Activated CD8-positive, alpha-beta memory T cell treated with anti-CD3 and anti-CD28 coated beads for 4 hours (primary cell): Measurements from ENCODE around the gene PNRC1.
"Not testable (repeated sequence)": the region's sequence is repeated elsewhere in the genome, so short reads cannot be mapped to it uniquely, and the experiment has no call there.

ENCODE experiments used
- DNase-seq, 2 donors: peaks; one replicate each; pipeline ENCODE4 v3.0.0-alpha.2; 2020; ENCODE audit warnings: low read depth in 2 of 2

PNRC1 gene

DNA sequence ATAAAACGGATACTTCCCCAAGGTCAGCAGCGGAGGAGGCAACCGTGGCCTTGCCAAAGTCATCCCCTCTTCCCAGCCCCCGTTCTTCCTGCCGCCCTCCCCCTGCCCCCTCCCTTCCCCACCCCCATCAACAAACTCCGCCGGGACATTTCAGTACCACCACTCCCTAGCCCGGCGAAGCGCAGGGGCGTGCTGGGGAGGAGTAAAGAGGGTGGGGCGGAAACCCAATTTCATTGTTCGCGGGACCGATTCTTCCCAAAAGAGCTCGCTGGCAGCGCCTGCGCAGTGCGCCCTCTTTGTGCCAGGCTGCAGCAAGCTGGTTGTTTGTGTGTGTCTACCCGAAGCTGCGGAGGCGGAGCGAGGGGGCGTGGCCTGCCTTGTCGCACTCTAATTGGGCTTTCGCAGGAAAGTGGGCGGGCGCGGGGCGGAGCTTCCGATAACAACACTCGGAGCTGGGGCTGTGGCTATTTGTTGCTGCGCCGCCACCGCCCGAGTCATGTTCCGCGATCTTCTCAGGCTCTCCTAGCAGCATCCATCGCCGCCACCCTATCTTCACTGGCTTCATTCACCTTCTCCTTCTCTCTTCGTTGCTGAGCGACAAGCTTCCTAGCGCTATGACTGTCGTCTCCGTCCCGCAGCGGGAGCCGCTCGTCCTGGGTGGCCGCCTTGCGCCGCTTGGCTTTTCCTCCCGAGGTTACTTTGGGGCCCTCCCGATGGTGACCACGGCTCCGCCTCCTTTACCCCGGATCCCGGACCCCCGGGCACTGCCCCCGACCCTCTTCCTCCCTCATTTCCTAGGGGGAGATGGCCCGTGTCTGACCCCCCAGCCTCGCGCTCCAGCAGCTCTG, at the start of gene PNRC1:
PNRC1 (plus strand) TSS at position 471 of the 848 bp plus-strand sequence; CDS start at position 615, 144 bp downstream.
- DNase-seq = peak; percentile 100

DNA sequence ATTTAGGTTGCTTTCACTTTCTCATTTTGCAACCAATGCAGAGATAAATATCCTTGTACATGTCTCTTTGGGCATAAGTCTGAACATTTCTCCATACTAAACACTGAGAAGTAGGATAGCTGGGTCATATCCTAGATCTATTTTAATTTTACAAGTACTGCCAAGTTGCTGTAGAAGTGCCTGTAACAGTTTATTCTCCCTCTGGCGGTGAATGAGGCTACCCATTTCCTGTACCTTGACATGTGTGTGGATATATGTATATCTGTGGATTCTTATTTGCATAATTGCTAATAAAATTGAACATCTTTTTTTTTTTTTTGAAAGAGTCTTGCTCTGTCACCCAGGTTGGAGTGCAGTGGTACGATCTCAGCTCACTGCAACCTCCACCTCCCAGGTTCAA, 48.0 kb upstream of the PNRC1 start:
- no peak for DNase-seq

DNA sequence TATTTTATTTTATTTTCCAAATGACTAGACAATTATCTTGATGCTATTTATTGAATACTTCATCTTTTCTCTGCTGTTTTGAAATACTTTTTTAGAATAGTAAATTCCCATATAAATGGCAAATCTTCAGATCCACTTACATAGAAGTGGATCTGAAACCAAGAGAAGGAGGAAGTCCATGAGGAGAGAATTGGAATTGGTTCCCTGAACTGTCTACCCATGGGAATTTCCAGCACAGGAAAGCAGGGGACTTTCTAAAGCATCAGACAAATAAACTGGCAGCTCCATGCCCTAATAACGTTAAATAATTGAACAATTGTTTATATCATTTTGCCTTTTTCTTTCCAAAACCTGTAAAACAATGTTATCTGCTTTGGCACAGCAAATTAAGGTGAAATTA, 47.1 kb upstream of the PNRC1 start:
- DNase-seq = no peak

DNA sequence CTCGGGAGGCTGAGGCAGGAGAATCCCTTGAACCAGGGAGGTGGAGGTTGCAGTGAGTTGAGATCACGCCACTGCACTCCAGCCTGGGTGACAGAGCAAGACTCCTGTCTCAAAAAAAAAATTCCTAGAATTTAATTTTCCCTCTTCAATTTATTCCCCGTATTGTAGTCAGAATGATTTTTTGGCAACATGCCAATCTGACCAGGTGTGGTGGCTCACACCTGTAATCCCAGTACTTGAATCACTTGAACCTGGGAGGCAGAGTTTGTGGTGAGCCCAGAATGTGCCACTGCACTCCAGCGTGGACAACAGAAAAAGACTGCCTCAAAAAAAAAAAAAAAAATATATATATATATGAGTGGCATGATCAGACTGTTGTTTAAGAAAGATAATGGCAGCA, 46.4 kb upstream of the PNRC1 start:
- DNase-seq = not testable (repeated sequence)

DNA sequence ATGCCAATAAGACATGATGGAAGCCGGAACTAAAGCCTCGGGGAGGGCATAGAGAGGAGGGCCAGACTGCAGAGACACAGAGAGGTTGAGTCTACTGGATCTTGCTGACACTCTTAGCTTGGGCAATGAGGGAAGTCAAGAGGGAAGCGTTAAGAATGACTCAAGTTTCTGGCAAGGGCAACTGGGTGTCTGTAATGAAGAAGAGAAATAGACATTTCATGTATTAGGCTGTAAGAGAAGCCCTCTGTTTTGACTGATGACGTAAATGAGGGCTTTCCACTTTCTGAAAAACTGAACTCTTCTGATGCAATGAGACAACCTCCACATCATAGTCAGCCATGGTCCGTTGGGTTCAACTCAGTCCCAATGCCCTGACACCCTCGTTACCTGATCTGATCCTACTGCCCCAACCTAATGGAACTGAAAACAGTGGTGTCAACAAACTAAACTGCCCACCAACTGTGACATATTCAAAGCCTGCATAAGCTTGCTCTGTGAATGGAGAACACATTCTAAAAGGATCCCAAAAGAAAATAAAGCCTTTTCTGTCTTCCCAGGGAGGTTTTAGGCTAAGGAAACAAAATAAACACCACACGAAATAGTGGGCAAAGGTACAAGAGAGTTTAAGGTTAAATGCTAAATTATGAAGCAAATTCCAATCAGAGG, 45.8 kb upstream of the PNRC1 start:
- DNase-seq = no peak

DNA sequence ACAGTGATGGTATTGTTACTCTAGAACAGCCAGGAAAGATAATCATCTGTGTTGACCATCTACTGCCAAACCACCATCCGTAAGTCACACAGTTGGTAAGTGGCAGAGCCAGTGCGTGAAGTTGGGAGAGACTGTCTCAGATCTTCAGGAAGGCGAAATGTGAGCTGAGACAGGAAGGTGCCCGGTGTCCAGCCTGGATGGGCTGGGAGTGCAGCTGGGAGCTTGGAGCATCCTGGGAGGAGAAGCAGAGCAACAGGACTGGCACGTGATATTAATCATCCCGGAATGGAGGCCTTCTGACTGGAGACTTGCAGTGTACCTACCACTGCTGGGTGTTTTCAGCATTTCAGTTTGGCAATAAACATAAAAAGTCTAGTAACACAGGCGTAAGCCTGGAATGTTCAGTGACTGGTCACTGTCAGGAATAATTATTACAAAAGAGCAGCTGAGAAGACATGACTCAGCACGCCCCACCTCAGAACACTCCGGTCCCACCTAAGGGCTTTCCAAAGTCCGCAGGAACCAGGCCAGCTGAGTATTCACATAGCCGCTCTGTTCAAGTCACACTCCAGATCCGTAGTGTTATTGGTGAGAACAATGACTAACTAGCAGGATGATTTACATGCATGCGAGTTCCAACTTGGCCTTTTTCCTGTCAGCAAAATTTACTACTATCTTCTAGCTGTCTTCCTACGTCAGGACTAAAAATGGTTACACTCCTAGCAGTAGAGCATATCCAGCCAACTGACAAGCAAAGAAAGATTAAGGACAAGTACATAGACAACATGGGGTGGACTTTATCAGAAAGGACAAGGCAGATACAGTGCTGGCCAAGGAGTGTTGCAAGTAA, 45.1 kb upstream of the PNRC1 start:
- DNase-seq = no peak

DNA sequence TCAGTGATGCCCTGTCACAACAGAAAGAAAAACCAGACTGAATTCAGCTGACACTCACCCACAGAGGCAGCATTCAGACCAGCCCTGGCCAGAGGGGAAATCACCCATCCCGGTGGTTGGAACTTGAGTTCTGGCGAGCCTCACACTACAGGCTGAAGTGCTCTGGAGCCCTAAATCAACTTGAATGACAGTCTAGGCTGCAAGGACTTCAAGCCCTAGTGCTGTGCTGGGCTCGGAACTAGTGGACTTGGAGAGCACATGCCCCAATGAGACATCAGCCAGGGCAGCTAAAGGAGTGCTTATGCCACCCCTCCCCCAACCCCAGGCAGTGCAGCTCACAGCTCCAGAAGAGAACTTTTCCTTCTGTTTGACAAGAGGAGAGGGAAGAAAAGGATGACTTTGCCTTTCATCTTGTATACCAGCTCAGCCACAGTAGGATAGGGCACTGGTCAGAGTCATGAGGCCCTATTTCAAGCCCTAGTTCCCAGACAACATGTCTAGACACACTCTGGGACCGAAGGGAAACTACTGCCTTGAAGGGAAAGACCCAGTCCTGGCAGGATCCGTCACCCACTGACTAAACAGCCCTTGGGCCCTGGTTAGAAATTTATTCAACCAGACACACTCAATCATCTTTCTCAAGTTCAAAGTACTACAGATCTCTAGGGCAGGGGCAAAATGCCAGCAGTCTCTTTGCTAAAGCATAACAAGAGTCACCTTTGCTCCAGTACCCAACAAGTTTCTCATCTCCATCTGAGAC, 43.2 kb upstream of the PNRC1 start:
- DNase-seq = no peak

DNA sequence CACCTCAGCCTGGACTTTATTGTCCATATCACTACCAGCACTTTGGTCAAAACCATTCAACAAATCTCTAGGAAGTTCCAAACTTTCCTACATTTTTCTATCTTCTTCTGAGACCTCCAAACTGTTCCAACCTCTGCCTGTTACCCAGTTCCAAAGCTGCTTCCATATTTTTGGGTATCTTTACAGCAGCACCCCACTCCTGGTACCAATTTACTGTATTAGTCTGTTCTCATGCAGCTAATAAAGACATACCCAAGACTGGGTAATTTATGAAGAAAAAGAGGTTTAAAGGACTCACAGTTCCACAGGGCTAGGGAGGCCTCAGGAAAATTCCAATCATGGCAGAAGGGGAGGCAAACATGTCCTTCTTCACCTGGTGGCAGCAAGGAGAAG, 42.7 kb upstream of the PNRC1 start:
- DNase-seq = not testable (repeated sequence)

DNA sequence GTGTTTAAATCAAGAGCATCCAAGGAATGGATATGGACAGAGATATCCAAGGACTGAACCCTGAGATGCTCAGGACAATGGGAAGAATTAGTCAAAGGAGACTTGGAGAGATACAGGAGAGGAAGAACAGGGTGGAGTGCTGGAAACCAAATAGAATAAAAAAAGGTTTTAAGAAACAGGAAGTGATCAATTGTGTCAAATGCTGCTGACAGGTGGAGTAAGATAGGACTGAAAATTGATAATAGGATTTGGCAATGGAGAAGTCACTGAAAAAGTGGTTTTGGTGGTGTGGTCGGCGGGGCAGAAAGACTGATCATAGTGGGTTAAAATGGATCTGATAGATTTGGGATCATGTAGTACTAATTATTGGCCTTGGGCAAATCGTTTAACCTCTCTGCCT, 37.9 kb upstream of the PNRC1 start:
- DNase-seq = no peak

DNA sequence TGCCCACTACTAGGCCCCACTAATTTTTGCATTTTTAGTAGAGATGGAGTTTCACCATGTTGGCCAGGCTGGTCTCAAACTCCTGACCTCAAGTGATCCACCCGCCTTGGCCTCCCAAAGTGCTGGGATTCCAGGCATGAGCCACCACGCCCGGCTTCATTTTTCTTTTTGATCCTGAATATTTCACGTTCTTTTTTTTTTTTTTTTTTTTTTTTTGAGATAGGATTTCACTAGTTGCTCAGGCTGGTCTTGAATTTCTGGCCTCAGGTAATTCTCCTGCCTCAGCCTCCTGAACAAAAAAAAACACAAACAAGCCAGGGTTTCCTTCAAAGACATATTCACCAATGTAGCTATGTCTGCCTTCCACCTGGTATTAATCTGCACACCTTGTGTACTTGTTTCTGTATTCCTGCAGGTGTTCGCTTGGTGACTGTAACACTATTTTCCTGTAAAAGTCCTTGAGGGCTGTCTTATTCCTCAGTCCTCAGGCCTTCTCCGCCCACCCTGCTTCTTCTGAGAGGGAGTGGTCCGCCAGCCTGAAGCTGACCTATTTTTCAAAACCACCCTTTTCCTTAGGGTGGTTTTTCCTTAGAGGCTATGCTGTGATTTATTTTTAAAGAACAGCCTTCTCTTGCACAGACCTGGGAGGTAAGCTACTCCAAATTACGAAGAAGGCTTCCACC, 36.1 kb upstream of the PNRC1 start:
- no peak for DNase-seq

DNA sequence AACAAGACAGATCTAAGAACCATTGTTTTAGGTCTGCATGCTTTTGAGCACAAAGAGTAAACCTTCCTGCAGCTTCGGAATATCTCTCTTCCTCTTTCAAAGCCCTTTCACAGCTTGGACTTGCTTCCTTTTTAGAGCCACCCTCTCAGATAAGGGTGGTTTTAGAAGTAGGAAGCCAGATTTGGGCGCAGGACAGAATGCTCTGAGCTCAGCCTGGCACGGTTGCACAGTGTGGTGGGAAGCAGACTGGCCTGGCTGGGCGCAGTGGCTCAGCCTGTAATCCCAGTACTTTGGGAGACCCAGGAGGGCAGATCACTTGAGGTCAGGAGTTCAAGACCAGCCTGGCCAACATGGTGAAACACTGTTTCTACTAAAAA, 35.6 kb upstream of the PNRC1 start:
- DNase-seq = no peak

DNA sequence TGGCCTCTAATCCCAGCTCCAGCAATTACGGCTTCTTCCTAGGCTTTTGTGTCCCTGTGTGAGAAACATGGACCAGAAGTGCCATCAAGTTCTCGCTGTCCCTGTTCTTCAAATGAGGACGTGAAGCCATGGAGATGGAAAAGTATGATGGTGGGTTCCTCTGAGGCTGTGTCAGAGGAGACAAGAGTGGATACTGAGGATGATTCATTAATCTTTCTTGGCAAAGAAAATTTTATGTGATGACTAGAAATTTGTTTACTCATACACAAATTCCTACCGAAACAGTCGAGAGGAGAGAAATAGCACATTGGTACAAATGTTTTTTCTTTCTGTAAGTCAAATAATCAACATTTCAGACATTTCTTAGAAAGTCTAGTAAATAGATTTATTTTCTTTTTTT, 35.0 kb upstream of the PNRC1 start:
- no peak for DNase-seq

DNA sequence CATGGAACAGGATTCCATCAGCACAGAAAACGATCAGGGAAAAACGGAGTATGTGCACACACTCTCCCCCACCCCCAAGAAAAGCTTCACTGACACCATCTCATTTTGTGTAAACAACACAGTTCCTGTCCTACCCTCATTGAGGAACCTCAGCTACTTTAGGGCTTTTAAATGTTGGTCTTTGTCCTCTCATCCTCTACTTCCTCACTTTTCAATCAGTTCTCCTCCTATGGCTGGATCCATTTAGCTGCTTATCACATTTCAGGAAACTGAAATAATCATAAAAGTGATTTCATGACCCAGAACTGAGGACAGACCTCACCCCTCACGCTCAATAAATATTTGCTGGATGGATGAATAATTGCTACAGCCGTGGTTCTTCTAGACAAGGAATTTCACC, 33.1 kb upstream of the PNRC1 start:
- no peak for DNase-seq

DNA sequence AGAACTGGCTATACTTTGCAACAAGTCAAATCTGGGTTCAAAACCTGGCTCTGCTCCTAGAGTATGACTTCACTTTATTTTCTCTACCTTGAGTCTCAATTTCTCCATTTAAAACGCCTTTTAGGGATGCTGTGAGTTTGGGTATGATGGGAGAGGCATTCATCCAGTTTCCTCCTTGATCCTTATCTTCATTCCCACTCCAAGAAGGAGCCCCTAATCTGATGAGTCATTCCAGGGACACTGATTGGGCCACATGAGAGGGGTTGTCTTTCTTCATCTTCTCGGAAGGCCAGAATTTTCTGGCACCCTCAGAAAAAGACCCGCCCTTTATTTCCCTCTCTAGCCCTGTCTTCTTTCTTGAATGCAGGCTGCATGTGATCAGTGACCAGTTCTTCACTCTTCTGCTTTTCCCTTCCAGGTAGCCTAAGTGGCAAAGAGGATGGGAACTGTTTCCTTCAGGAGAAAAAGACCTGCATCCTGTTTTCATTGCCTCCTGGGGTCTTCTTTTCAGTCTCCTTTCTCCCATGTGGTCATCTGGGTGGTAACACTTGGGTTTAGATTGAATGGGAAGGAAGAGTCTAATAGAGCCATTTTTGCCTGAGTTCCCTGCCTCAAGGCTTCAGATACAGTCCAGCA, 32.1 kb upstream of the PNRC1 start:
- no peak for DNase-seq

DNA sequence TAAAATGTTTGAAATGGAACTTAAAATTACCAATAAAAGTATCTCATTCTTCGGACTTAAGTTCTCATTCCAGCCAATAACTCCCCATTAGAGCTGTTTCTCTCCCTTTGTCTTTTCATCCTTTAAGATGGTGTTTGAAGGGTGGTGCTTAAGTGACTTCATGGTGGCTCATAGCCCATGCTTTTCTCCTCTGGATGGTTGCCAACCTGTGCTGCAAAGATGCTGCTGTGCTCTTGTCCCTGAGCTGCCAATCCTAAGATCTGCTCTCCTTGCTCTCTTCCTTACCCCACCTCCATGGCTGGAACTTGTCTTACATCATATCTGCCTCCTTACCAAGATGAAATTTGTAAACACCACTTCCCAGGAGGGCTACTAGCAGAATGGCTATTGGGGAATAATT, 31.6 kb upstream of the PNRC1 start:
- no peak for DNase-seq

DNA sequence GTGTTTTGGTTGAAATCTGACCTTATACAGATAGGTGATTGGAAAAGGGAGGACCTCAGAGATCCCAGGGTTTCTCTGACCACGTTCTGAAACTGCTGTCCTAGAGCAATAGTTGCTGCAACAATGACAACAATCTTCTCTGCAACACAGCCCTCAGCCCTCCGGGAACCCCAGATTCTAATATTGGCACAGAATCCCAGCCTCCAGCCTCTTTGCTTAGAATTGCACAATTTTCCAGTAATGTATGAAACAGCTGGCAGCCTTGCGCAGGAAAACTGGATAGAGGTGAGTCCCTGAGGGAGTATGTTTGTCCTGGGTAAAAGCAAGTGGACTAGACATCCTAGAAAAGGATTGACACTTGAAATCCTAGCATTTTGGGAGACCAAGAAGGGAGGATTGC, 30.4 kb upstream of the PNRC1 start:
- no peak for DNase-seq

DNA sequence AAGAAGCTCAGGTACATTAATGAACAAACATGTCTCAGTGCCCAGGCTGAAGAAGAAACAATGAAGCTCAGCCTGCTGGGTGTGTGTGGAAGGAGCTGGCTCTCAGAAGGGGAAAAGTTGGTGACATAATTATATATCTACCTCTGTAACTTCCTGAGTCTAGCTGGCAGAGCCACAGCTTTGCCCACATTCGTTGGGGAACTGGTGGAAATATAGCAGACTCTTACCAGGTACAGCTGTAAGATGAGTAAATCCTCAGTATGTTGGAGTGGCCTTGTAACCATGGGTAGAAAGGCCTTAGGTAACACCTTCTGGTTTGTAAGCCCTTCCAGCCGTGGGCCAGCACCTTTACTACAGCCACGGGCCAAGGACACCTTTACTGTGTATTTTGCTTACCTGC, 29.9 kb upstream of the PNRC1 start:
- no peak for DNase-seq

DNA sequence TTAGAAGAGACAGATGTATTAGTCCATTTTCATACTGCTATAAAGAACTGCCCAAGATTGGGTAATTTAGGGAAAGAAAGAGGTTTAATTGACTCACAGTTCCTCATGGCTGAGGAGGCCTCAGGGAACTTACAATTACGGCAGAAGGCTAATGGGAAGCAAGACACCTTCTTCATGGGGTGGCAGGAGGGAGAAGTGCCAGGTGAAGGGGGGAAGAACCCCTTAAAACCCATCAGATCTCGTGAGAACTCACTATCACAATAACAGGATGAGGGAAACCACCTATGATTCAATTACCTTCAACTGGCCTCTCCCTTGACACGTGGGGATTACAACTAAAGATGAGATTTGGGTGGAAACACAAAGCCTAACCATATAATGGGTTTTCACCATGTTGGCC, 28.9 kb upstream of the PNRC1 start:
- DNase-seq = no peak

DNA sequence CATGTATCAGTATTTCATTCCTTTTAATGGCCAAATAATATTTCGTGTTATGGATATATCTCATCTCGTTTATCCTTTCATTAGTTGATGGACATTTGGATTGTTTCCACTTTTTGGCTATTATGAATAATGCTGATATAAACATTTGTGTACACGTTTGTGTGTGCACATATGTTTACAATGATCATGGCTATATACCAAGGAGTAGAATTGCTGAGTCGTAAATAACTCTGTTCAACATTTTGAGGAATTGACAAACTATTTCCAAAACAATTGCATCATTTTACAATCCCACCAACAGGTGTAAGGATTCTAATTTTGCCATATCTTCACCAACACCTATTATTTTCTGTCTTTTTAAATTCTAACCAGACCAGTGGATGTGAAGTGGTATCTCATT, 26.3 kb upstream of the PNRC1 start:
- DNase-seq = no peak

DNA sequence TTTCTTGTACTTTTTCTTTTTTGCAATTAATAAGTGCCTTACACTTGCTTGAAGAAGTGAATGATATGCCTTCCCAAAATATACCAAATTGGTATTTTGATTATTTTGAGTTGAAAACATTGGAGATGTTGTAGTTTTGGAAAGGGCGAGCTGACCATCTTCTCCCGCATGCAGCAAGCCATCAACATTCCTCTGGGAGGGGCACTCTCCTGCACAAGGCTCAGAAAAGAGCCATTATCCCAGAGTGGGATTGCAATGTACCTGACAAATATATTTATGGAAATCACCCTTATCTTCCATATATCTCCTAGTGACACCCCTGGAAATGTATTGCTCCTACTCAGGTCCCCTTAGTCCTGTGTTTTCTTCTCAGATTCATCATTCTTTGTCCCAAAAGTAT, 22.8 kb upstream of the PNRC1 start:
- DNase-seq = no peak

DNA sequence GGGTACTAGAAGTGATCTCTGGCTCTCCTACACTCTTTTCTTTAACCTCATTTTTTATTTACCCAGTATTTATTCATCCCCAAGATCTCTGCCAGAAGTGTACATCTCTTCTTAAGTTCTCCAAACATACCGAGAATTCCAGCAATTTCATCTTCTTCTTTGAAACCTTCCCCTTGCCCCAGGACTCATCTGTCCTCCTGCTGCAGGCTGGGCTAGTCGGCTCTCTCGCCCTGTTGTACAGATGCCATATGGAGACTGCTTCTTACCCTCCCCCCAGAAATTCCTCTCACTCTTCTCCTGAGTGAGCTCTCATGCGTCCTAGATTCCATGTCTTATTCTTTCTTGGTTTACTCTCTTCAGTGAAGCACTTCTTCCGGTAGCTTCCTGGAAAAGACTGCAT, 21.9 kb upstream of the PNRC1 start:
- DNase-seq = no peak
